GM21619 (cell line): Measurements from ENCODE around the gene CEP41.

Source experiments
- ATAC-seq: cut with Tn5 transposase; IDR thresholded peaks from one replicate; pipeline ENCODE4 v1.9.1; 2021; ENCODE audit not compliant: unreplicated experiment

CEP41 gene

DNA sequence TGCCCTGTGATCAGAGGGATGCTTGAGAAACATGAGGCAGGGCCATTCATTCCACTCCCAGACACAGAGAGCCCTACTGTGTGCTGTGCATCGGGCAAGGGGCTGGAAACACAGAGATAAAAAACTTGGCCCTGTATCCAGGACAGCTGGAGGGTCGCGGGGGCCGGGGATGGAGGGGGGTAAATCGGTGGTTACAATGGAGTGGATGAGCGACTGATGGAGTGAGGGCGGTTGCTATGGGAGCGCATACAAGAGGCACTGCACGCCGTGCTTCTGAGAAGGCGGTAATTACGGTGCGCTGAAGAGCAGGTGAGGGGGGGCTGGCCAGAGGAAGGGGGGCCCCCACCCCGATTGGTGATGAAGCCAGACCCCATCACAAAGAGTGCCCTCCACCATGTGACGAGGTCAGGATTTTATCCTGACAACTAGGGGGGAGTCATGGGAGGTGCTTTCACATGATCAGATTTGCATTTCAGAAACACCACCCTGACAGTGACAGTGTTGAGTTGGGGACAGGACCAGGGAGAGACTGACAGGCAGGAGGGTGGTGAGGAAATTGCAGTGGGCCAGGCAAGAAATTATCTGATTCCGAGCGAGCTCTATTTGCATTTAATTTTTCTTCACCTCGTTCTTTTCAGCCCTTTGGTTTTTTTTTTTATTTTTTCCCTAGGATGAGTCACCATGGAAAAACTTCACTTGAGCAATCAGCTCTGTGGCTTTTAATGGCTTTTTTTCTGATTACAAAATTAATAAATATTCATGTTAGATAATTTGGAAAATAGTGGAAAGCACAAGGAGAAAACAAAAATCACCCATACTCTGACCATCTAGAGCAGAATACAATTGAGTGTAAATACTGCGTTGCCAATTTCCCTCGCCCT, 88.4 kb downstream of the CEP41 start:
- ATAC-seq, result no peak

DNA sequence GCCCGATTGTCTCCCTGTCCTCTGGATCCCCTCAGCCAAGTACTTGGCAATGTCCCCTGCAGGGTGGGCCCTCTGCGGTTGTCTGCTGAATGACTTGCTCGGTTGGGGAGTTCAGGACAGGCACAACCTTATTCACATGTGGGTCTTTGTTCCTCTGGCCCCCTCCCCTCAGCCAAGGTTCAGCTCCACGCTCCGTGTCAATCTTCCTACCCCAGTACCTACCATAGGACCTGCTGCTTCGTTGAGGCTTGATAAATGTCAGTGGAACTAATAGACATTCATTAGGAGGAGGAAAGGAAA, 89.1 kb downstream of the CEP41 start:
- no peak for ATAC-seq

DNA sequence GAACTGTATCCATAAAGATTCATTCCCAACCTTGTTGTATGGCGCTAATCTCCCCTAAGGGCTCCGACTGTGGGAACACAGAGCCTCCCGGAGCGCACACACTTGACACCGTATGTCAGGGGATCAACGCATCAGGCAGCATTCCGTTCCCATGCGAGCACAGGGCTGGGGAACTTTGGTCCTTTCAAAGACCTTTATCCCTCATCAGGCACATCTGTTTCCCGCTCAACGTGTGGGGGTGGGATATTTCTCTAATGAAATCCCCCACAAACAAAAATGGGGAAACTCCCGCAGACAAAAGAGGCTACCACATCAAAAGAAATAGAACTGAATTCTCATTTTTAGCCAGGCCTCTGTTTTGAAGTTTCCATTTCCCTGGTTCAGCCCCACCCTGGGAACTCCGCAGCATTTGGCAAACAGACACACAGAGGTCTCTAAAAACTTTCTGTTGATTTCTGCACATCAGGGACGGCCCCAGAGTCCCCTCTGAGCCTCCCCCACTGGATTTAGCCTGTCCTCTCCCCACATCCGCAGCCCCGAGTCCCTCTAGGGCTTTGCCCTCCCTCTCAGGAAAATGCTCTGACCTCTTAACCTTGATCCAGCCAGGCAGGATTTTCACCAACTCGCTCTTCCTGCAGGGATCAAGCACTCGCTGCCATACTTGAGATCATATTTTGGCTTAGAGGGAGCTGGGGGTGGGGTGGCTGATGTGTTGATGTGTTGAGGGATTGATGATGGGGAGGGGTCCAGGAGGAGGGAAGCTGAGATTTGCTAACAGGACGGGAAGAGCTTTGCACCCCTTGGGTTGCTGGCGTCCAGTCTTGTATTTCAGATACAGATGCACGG, 89.6 kb downstream of the CEP41 start:
- no peak for ATAC-seq

DNA sequence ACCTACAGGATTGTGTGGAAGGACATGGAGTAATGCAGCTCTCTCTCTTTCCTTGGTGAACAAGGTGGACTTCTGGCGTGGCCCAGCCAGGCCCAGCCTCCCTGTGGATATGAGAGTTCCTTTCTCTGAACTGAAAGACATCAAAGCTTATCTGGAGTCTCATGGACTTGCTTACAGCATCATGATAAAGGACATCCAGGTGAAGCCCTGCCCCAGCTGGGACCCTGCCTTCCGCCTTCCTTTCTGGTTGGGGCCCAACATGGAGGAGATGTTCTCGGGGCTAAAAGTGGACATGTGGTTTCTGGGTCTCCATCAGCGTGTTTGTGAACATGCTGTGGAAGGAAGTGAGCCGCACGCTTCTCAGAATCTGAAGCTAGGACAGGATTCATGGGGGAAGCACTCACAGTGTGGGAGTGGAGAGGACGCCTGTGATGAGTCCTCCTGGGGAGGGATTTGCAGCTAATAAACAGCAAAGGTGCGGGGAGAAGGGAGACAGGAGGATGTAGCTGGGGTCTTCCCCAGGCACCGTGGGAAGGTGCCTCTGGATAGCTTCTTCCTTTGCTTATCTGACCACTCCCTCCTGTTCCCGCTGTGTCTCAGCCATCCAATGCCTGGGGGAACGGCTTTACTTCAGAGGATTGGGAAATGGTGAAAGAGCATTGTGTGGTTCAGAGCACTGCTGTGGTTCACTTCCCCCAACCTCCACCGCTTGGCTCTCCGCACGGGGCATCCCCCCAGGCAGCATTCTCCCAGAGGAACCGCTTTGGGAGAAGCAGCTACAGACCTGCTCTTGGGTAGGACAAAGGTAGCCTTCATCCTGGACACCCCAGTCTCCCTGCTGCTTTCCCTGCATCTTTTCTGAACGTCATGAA, 90.7 kb downstream of the CEP41 start:
- no peak for ATAC-seq

DNA sequence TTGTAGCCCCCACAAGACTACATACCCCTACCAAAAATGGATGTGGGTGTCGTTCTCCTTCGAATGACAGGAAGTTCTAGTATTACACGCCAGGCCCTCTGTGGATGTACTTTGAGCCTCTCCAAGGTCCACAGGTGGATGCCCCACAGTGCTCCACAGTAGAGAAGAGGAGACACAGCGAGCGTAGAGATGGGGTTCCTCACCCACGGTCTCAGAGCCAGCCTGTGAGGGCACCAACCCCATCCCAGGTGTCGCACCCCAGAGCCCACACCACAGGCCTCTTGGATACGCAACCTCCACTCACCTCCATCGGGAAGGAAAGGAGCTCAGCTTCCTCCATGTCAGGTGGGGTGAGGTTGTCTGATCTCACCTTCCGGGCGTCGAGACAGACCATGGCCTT, 93.9 kb downstream of the CEP41 start:
- no peak for ATAC-seq

DNA sequence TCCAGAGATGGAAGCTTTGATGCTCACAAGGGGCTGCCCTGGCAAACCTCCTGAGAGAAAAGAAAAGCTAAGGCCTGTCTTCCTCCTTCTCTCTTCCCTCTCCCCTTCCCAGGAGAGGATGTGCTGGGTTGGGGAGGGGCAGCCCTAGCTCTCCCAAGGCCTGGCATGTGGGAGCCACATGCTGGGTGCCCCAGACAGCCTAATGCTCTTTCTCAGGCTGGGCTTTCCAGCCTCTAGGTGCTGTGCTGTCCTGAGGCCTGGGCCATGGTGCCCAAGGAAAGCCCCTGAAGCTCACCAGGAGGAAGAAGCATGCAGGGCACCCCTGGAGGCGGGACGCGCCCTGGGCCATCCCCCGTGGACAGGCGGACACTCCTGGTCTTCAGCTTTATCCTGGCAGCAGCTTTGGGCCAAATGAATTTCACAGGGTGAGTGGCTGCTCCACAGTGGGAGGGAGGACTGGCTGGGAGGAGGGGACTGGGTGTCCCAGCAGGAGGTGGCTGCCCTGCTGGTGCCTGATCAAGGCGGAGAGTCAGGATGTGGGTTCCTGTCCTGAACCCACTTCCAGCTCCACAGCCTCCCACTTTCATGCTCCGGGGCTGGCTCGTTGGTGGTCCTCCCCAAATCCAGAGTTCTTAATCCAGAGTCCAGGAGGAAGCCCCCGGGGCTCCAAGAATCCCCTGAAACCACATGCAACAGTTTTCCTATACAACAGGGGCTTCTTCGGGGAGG, 94.5 kb downstream of the CEP41 start:
- ATAC-seq, result no peak

DNA sequence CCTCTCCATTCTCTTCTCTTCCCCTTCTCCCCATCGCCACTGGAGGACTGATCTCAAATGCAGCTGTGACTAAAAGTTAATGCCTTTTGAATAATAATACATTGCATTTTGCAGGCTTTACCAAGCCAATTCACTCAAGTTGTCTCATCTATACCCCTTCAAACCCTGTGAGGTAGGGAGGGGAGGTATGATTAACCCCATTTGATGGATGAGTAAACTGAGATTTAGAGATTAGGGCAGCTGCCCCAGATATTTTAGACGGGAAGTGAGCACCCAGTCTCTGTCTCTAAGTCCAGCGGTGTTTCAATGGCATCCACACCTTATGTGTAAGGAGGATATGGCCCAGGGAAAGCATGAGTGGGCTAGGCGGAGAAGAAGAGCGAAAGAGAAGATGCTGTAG, 95.1 kb downstream of the CEP41 start:
- ATAC-seq, result no peak

DNA sequence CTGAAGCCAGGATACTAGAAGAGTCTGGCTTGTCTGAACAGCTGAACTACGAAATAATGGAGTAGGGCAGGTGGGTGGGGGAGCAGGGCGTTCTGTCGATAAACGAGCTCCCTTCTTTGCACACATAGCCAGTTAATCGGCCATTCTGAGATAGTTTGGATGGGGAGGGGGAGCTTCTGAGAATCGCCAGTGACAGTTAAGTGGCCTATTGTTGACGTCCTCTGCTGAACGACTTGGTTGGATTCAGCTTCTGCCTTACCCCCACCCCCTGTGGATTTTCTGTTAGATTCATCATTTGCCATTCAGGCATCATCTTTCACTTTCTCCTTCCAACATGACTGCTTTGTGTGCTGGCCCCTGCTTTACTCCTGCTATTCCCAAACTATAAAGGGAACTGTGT, 95.7 kb downstream of the CEP41 start:
- no peak for ATAC-seq

DNA sequence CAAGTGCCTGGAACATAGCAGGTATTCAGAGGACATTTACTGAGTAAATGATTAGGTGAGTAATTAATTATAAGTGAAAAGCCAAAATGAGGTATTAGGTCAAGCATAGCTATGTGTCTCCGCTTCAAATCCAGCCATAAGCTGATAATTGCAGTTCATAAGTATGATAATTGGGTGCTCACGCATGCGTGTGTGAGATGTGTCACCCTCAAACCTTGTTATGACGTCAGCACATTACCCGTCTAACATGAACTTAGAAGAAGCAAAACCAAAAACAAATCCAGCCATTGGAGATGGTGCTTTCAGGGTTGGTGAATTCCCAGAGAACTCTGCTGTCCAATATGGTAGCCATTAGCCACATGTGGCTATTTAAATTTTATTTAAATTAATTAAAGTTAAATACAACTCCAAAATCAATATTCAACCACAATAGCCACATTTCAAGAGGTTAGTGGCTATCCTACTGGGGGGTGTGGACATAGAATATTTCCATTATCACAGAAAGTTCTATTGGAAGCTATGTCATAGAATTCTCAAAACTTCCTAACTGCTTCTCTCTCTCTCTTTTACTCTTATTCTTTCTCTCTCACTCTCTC, 96.4 kb downstream of the CEP41 start, which contains the start of gene CPA5:
Gene CPA5 (plus strand): TSS at position 546 of the 596 bp plus-strand sequence. CDS start 1,670 bp downstream, outside the sequence.
- ATAC-seq, result no peak
